ENCODE data around the gene LMTK2. TPM values are rescaled to one million over a fixed set of nuclear protein-coding genes. Genes with fewer than 3 reads are reported as not detected.
"Not testable (repeated sequence)": the region's sequence is repeated elsewhere in the genome, so short reads cannot be mapped to it uniquely, and the experiment has no call there.

The LMTK2 gene
- total and polyA plus RNA-seq, 2 donors: 6.8 to 12.4 TPM

- Histone ChIP-seq H3K4me1 (ENCODE audit: insufficient read depth) (no peaks in the 10 kb centered on the region), H3K27ac (ENCODE audit: low read depth) (no peak overlapping the region), H3K36me3 (ENCODE audit: insufficient read depth) (no peaks in the 10 kb centered on the region), H3K4me3 (ENCODE audit: low read depth, low read length) (no peak overlapping the region)
- WGBS: 96% methylated on average over 10 of the region's 10 CpGs
- DNase-seq (ENCODE audit: extremely low spot score): no peak
These were observed 9.3 kb downstream of the LMTK2 start for GRCh38 chr7:98115746-98116525.

GRCh38 chr7:98116656-98117461 is 10.2 kb downstream of the LMTK2 start:
- 64% methylated on average over 7 of the region's 7 CpGs for WGBS
- Histone ChIP-seq H3K36me3 (ENCODE audit: insufficient read depth) (no peaks in the 10 kb centered on the region), H3K4me1 (ENCODE audit: insufficient read depth) (no peaks in the 10 kb centered on the region), H3K4me3 (ENCODE audit: low read depth, low read length) (no peak overlapping the region), H3K27ac (ENCODE audit: low read depth) (no peak overlapping the region)
- DNase-seq (ENCODE audit: extremely low spot score): no peak

- no peak overlapping the region for H3K27ac ChIP-seq (ENCODE audit: low read depth)
- WGBS: 77% methylated on average over 10 of the region's 10 CpGs
- DNase-seq (ENCODE audit: extremely low spot score): no peak
These were observed 12.7 kb downstream of the LMTK2 start for GRCh38 chr7:98119256-98119918.

GRCh38 chr7:98120559-98120958 is 13.9 kb downstream of the LMTK2 start:
- WGBS: 86% methylated on average over 4 of the region's 4 CpGs
- Histone ChIP-seq H3K4me3 (ENCODE audit: low read depth, low read length) (no peak overlapping the region), H3K4me1 (ENCODE audit: insufficient read depth) (peaks cover 1% of the 10 kb centered on the region), H3K27ac (ENCODE audit: low read depth) (no peak overlapping the region), H3K36me3 (ENCODE audit: insufficient read depth) (no peaks in the 10 kb centered on the region)
- DNase-seq (ENCODE audit: extremely low spot score): no peak

More at GRCh38 chr7:98119256-98119918, 12.7 kb downstream of the LMTK2 start:
- H3K4me1 ChIP-seq (ENCODE audit: insufficient read depth): peaks cover 1% of the 10 kb centered on the region
- no peaks in the 10 kb centered on the region for H3K36me3 ChIP-seq (ENCODE audit: insufficient read depth)
- no peak overlapping the region for H3K4me3 ChIP-seq (ENCODE audit: low read depth, low read length)

- H3K36me3 ChIP-seq (ENCODE audit: insufficient read depth); DNase-seq (ENCODE audit: extremely low spot score); H3K4me3 ChIP-seq (ENCODE audit: low read depth, low read length); H3K27ac ChIP-seq (ENCODE audit: low read depth); H3K4me1 ChIP-seq (ENCODE audit: insufficient read depth): not testable (repeated sequence)
- WGBS: 90% methylated on average over 7 of the region's 7 CpGs
These were observed 14.7 kb downstream of the LMTK2 start for GRCh38 chr7:98121388-98121787.

- Histone ChIP-seq H3K36me3 (ENCODE audit: insufficient read depth) (no peaks in the 10 kb centered on the region), H3K4me1 (ENCODE audit: insufficient read depth) (peaks cover 1% of the 10 kb centered on the region), H3K27ac (ENCODE audit: low read depth) (no peak overlapping the region), H3K4me3 (ENCODE audit: low read depth, low read length) (no peak overlapping the region)
- 67% methylated on average over 4 of the region's 4 CpGs for WGBS
- DNase-seq (ENCODE audit: extremely low spot score): no peak
These were observed 16.7 kb downstream of the LMTK2 start for GRCh38 chr7:98123365-98123696.

GRCh38 chr7:98125759-98126158 is 19.1 kb downstream of the LMTK2 start:
- Histone ChIP-seq H3K27ac (ENCODE audit: low read depth) (no peak overlapping the region), H3K36me3 (ENCODE audit: insufficient read depth) (no peaks in the 10 kb centered on the region), H3K4me1 (ENCODE audit: insufficient read depth) (peaks cover 1% of the 10 kb centered on the region), H3K4me3 (ENCODE audit: low read depth, low read length) (no peak overlapping the region)
- no peak for DNase-seq (ENCODE audit: extremely low spot score)
- 86% methylated on average over 6 of the region's 6 CpGs for WGBS

GRCh38 chr7:98126311-98127142 is 19.9 kb downstream of the LMTK2 start:
- H3K4me1 ChIP-seq (ENCODE audit: insufficient read depth): peaks cover 1% of the 10 kb centered on the region
- 91% methylated on average over 13 of the region's 13 CpGs for WGBS

GRCh38 chr7:98128346-98128745 is 21.7 kb downstream of the LMTK2 start:
- Histone ChIP-seq H3K4me1 (ENCODE audit: insufficient read depth) (no peaks in the 10 kb centered on the region), H3K27ac (ENCODE audit: low read depth) (no peak overlapping the region), H3K4me3 (ENCODE audit: low read depth, low read length) (no peak overlapping the region), H3K36me3 (ENCODE audit: insufficient read depth) (no peaks in the 10 kb centered on the region)
- DNase-seq (ENCODE audit: extremely low spot score): no peak
- WGBS: 95% methylated on average over 8 of the region's 8 CpGs

More at GRCh38 chr7:98126311-98127142, 19.9 kb downstream of the LMTK2 start:
- no peak for DNase-seq (ENCODE audit: extremely low spot score)
- no peak overlapping the region for H3K4me3 ChIP-seq (ENCODE audit: low read depth, low read length)
- H3K27ac ChIP-seq (ENCODE audit: low read depth): no peak overlapping the region
- H3K36me3 ChIP-seq (ENCODE audit: insufficient read depth): no peaks in the 10 kb centered on the region

GRCh38 chr7:98130959-98131358 is 24.3 kb downstream of the LMTK2 start:
- Histone ChIP-seq H3K36me3 (ENCODE audit: insufficient read depth) (no peaks in the 10 kb centered on the region), H3K4me3 (ENCODE audit: low read depth, low read length) (no peak overlapping the region), H3K27ac (ENCODE audit: low read depth) (no peak overlapping the region), H3K4me1 (ENCODE audit: insufficient read depth) (no peaks in the 10 kb centered on the region)
- DNase-seq (ENCODE audit: extremely low spot score): no peak
- WGBS: 55% methylated on average over 4 of the region's 4 CpGs

GRCh38 chr7:98133181-98133580 is 26.5 kb downstream of the LMTK2 start:
- WGBS: 72% methylated on average over 4 of the region's 4 CpGs
- Histone ChIP-seq H3K4me3 (ENCODE audit: low read depth, low read length) (no peak overlapping the region), H3K36me3 (ENCODE audit: insufficient read depth) (no peaks in the 10 kb centered on the region), H3K27ac (ENCODE audit: low read depth) (no peak overlapping the region), H3K4me1 (ENCODE audit: insufficient read depth) (no peaks in the 10 kb centered on the region)
- no peak for DNase-seq (ENCODE audit: extremely low spot score)

GRCh38 chr7:98133621-98134303 is 27.1 kb downstream of the LMTK2 start:
- Histone ChIP-seq H3K4me1 (ENCODE audit: insufficient read depth) (no peaks in the 10 kb centered on the region), H3K27ac (ENCODE audit: low read depth) (no peak overlapping the region), H3K4me3 (ENCODE audit: low read depth, low read length) (no peak overlapping the region), H3K36me3 (ENCODE audit: insufficient read depth) (no peaks in the 10 kb centered on the region)
- 63% methylated on average over 4 of the region's 4 CpGs for WGBS
- no peak for DNase-seq (ENCODE audit: extremely low spot score)

Data from urinary bladder (tissue), 4 donors.